Kasumi-1 (cell line): ENCODE data around the gene DDX46.
A peak's percentile ranks its signal among the peaks of the same experiment; 100 is the strongest.
"Not testable (repeated sequence)": the region's sequence is repeated elsewhere in the genome, so short reads cannot be mapped to it uniquely, and the experiment has no call there.

Experiments
- DNase-seq, 2 experiments: peaks; one replicate each; lab custom pipeline; 2025; lab: John Stamatoyannopoulos, UW

Gene DDX46

GRCh38 chr5:134840811-134841210, 82.2 kb downstream of the DDX46 start:
- no peak for DNase-seq

- DNase-seq = no peak
These were observed 85.7 kb downstream of the DDX46 start for GRCh38 chr5:134844252-134844651.

GRCh38 chr5:134845335-134845851, 86.8 kb downstream of the DDX46 start:
- no peak for DNase-seq

GRCh38 chr5:134845852-134846640, 87.5 kb downstream of the DDX46 start, which contains the start of gene C5orf24:
C5orf24 (plus strand) TSS chr5:134845968; CDS start chr5:134854901, 8,933 bp downstream.
- DNase-seq = peak; percentile 92 to 94

GRCh38 chr5:134846641-134846960, 88.0 kb downstream of the DDX46 start:
- peak in 1 of 2 experiments; percentile 24 for DNase-seq

GRCh38 chr5:134849434-134849933, 90.9 kb downstream of the DDX46 start:
- DNase-seq = not testable (repeated sequence)

- DNase-seq = peak; percentile 40 to 42
These were observed 92.8 kb downstream of the DDX46 start for GRCh38 chr5:134851307-134851923.

GRCh38 chr5:134856465-134856864, 97.9 kb downstream of the DDX46 start:
- not testable (repeated sequence) for DNase-seq

- no peak for DNase-seq
These were observed 98.8 kb downstream of the DDX46 start for GRCh38 chr5:134857401-134857800.

GRCh38 chr5:134864707-134865106, 106.1 kb downstream of the DDX46 start:
- DNase-seq = no peak

- DNase-seq = peak; percentile 12 to 18
These were observed 114.9 kb downstream of the DDX46 start for GRCh38 chr5:134873494-134873893.

- DNase-seq = peak; percentile 61 to 76
These were observed 115.6 kb downstream of the DDX46 start, which contains the start of gene TXNDC15 for GRCh38 chr5:134873987-134874830. TXNDC15 (plus strand) TSS chr5:134874371; CDS start chr5:134874428, 57 bp downstream.

GRCh38 chr5:134874831-134875655, 116.5 kb downstream of the DDX46 start:
- peak; percentile 29 to 41 for DNase-seq

GRCh38 chr5:134877159-134877558, 118.6 kb downstream of the DDX46 start:
- no peak for DNase-seq

- no peak for DNase-seq
These were observed 119.8 kb downstream of the DDX46 start for GRCh38 chr5:134878403-134878802.

GRCh38 chr5:134879456-134879855, 120.9 kb downstream of the DDX46 start:
- no peak for DNase-seq
